ENCODE results near the gene RRP9. TPM values are rescaled to one million over a fixed set of nuclear protein-coding genes. Genes with fewer than 3 reads are reported as not detected.
A peak's percentile ranks its signal among the peaks of the same experiment; 100 is the strongest.
"Not testable (repeated sequence)": the region's sequence is repeated elsewhere in the genome, so short reads cannot be mapped to it uniquely, and the experiment has no call there.

The RRP9 gene, protein sequence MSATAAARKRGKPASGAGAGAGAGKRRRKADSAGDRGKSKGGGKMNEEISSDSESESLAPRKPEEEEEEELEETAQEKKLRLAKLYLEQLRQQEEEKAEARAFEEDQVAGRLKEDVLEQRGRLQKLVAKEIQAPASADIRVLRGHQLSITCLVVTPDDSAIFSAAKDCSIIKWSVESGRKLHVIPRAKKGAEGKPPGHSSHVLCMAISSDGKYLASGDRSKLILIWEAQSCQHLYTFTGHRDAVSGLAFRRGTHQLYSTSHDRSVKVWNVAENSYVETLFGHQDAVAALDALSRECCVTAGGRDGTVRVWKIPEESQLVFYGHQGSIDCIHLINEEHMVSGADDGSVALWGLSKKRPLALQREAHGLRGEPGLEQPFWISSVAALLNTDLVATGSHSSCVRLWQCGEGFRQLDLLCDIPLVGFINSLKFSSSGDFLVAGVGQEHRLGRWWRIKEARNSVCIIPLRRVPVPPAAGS
- 26.8 and 26.9 TPM in 2 replicates for polyA plus RNA-seq
- polyA minus RNA-seq: 12.5 and 15.1 TPM in 2 replicates

DNA sequence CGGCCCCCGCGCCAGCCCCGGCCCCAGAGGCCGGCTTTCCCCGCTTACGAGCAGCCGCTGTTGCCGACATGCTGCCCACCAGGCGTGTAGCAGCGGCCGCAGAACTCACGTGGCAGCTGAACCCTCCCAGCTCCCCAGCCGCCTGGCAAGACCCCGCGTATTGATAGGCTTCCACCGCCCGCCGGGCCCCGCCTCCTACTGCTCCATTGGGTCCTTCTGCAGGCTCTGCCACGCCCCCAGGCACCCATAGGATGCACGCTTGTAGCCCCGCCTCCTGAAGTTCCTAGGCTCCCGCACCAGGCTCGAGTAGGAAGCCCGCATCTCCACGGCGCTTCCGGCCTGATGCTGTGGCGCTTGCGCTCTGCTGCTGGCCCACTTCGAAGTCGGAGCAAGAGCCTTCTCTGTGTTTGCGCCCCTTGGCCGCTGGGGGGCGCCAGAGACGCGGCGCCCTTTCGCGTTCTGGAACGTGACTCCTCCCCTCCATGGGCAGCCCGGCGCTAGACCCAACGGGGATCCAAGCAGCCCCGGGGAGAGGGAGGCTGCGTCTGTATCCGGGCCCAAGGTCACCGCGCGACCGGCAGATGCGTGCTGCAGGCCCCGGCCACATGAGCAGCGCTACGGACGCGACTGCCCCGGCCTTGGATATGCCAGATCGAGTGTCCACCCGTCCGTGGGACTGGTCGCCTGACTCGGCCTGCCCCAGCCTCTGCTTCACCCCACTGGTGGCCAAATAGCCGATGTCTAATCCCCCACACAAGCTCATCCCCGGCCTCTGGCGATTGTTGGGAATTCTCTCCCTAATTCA lies at the start of gene RRP9, which contains the start of gene PARP3:
RRP9 (minus strand) TSS at position 107 of the 805 bp plus-strand sequence; CDS start at position 70, 37 bp downstream.
PARP3 (plus strand) TSS at position 566 of the 805 bp plus-strand sequence. CDS start 993 bp downstream, outside the sequence.
- H3K4me3 ChIP-seq (ENCODE audit: low read length): peak within 1 kb of the TSS; percentile 76
- no peaks in the 10 kb centered on the region for H3K36me3 ChIP-seq (ENCODE audit: insufficient read depth, low read length)
- no peaks in the 10 kb centered on the region for H3K9me3 ChIP-seq (ENCODE audit: low read length)
- peak within 1 kb of the TSS; percentile 66 for H3K9ac ChIP-seq (ENCODE audit: low read length)
- H3F3A ChIP-seq (ENCODE audit: insufficient read depth, low read length, poor library complexity, severe bottlenecking): no peaks in the 10 kb centered on the region
- TF ChIP-seq TAF1 (IDR thresholded peaks at IDR 0.05; ENCODE audit: low read depth): peak; percentile 33
- TF ChIP-seq, protein P1, sequence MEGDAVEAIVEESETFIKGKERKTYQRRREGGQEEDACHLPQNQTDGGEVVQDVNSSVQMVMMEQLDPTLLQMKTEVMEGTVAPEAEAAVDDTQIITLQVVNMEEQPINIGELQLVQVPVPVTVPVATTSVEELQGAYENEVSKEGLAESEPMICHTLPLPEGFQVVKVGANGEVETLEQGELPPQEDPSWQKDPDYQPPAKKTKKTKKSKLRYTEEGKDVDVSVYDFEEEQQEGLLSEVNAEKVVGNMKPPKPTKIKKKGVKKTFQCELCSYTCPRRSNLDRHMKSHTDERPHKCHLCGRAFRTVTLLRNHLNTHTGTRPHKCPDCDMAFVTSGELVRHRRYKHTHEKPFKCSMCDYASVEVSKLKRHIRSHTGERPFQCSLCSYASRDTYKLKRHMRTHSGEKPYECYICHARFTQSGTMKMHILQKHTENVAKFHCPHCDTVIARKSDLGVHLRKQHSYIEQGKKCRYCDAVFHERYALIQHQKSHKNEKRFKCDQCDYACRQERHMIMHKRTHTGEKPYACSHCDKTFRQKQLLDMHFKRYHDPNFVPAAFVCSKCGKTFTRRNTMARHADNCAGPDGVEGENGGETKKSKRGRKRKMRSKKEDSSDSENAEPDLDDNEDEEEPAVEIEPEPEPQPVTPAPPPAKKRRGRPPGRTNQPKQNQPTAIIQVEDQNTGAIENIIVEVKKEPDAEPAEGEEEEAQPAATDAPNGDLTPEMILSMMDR (IDR thresholded peaks at IDR 0.05; ENCODE audit: poor library complexity, severe bottlenecking): peak; percentile 100
- peak; percentile 34 for TF ChIP-seq EP300 (conservative IDR thresholded peaks at IDR 0.05; ENCODE audit: poor library complexity, severe bottlenecking)
- TF ChIP-seq POLR2AphosphoS5 (IDR thresholded peaks at IDR 0.05): peak; percentile 63
- peak; percentile 90 for TF ChIP-seq SMC3 (conservative IDR thresholded peaks at IDR 0.05; ENCODE audit: poor library complexity)
- TF ChIP-seq, protein P2, sequence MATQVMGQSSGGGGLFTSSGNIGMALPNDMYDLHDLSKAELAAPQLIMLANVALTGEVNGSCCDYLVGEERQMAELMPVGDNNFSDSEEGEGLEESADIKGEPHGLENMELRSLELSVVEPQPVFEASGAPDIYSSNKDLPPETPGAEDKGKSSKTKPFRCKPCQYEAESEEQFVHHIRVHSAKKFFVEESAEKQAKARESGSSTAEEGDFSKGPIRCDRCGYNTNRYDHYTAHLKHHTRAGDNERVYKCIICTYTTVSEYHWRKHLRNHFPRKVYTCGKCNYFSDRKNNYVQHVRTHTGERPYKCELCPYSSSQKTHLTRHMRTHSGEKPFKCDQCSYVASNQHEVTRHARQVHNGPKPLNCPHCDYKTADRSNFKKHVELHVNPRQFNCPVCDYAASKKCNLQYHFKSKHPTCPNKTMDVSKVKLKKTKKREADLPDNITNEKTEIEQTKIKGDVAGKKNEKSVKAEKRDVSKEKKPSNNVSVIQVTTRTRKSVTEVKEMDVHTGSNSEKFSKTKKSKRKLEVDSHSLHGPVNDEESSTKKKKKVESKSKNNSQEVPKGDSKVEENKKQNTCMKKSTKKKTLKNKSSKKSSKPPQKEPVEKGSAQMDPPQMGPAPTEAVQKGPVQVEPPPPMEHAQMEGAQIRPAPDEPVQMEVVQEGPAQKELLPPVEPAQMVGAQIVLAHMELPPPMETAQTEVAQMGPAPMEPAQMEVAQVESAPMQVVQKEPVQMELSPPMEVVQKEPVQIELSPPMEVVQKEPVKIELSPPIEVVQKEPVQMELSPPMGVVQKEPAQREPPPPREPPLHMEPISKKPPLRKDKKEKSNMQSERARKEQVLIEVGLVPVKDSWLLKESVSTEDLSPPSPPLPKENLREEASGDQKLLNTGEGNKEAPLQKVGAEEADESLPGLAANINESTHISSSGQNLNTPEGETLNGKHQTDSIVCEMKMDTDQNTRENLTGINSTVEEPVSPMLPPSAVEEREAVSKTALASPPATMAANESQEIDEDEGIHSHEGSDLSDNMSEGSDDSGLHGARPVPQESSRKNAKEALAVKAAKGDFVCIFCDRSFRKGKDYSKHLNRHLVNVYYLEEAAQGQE (IDR thresholded peaks at IDR 0.05; ENCODE audit: borderline replicate concordance): peak; percentile 26
- peak; percentile 97 for TF ChIP-seq RAD21 (conservative IDR thresholded peaks at IDR 0.05)
- peak; percentile 100 for TF ChIP-seq MXI1 (conservative IDR thresholded peaks at IDR 0.05; ENCODE audit: poor library complexity, severe bottlenecking)
- no peak for TF ChIP-seq EZH2 (IDR thresholded peaks at IDR 0.05; ENCODE audit: borderline replicate concordance, insufficient read depth, low read length, poor library complexity, severe bottlenecking)
- H3K79me2 ChIP-seq (replicated peaks; ENCODE audit: insufficient read depth, low read length): no peaks in the 10 kb centered on the region
- peak within 1 kb of the TSS; percentile 81 for H2AFZ ChIP-seq (ENCODE audit: low read depth, low read length)
- peak within 1 kb of the TSS; percentile 77 for H3K4me2 ChIP-seq (ENCODE audit: low read length)
- H3K27me3 ChIP-seq (ENCODE audit: insufficient read depth, low read depth, low read length): no peaks in the 10 kb centered on the region
- peak within 1 kb of the TSS; percentile 64 for H3K27ac ChIP-seq (ENCODE audit: low read length)
- H4K20me1 ChIP-seq (ENCODE audit: insufficient read depth): no peaks in the 10 kb centered on the region
- no peaks in the 10 kb centered on the region for H3K9me2 ChIP-seq (ENCODE audit: insufficient read depth, low read length)

DNA sequence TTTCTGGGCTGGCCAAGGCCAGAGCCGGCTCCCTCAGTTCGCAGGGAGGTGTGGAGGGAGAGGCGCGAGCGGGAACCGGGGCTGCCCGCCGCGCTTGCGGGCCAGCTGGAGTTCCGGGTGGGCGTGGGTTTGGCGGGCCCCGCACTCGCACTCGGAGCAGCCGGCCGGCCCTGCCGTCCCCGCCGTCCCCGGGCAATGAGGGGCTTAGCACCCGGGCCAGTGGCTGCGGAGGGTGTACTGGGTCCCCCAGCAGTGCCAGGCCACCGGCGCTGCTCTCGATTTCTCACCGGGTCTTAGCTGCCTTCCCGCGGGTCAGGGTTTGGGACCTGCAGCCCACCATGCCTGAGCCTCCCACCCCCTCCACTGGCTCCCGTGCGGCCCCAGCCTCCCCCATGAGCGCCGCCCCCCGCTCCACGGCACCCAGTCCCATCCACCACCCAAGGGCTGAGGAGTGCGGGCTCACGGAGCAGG lies 48.8 kb upstream of the RRP9 start:
- H2AFZ ChIP-seq (ENCODE audit: low read depth, low read length); H3K4me2 ChIP-seq (ENCODE audit: low read length); H4K20me1 ChIP-seq (ENCODE audit: insufficient read depth); H3K27ac ChIP-seq (ENCODE audit: low read length); H3K27me3 ChIP-seq (ENCODE audit: insufficient read depth, low read depth, low read length); H3K9ac ChIP-seq (ENCODE audit: low read length); H3K9me2 ChIP-seq (ENCODE audit: insufficient read depth, low read length); H3F3A ChIP-seq (ENCODE audit: insufficient read depth, low read length, poor library complexity, severe bottlenecking); H3K9me3 ChIP-seq (ENCODE audit: low read length); H3K79me2 ChIP-seq (replicated peaks; ENCODE audit: insufficient read depth, low read length); H3K36me3 ChIP-seq (ENCODE audit: insufficient read depth, low read length); H3K4me3 ChIP-seq (ENCODE audit: low read length): not testable (repeated sequence)
